ENCODE data around the gene TEX55. TPM values are rescaled to one million over a fixed set of nuclear protein-coding genes. Genes with fewer than 3 reads are reported as not detected.
A peak's percentile ranks its signal among the peaks of the same experiment; 100 is the strongest.

TEX55 gene
- total and polyA plus RNA-seq, 9 of the 15 experiments (the other 6 are each of a cell fraction or from before 2014, with no cell fraction given), result not detected

DNA sequence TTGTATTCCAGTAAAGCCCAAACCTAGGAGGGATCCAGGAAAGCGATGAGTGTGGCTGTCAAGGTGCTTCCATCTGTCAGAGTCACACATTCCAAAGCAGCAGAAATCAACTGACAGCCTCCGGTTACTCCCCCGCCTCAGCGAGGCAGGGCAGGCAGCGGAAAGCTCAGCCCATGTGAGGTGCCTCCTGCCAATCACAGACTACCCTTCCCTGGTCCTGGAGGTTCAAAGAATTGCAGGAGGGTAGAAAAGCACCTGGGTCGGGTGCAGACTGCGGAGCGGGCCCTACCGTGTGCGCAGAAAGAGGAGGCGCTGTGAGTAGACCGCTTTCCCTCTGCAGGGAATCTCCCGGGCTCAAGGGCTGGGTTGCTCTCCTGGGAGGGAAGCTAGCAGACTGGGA is 27.4 kb downstream of the TEX55 start, which contains the start of gene UPK1B (continued):
- TF ChIP-seq, protein P1, sequence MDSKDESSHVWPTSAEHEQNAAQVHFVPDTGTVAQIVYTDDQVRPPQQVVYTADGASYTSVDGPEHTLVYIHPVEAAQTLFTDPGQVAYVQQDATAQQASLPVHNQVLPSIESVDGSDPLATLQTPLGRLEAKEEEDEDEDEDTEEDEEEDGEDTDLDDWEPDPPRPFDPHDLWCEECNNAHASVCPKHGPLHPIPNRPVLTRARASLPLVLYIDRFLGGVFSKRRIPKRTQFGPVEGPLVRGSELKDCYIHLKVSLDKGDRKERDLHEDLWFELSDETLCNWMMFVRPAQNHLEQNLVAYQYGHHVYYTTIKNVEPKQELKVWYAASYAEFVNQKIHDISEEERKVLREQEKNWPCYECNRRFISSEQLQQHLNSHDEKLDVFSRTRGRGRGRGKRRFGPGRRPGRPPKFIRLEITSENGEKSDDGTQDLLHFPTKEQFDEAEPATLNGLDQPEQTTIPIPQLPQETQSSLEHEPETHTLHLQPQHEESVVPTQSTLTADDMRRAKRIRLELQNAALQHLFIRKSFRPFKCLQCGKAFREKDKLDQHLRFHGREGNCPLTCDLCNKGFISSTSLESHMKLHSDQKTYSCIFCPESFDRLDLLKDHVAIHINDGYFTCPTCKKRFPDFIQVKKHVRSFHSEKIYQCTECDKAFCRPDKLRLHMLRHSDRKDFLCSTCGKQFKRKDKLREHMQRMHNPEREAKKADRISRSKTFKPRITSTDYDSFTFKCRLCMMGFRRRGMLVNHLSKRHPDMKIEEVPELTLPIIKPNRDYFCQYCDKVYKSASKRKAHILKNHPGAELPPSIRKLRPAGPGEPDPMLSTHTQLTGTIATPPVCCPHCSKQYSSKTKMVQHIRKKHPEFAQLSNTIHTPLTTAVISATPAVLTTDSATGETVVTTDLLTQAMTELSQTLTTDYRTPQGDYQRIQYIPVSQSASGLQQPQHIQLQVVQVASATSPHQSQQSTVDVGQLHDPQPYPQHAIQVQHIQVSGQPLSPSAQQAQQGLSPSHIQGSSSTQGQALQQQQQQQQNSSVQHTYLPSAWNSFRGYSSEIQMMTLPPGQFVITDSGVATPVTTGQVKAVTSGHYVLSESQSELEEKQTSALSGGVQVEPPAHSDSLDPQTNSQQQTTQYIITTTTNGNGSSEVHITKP (IDR thresholded peaks at IDR 0.05; ENCODE audit: partially characterized antibody), result peak; percentile 43
- TF ChIP-seq ETV1 (tag; conservative IDR thresholded peaks at IDR 0.05; ENCODE audit: low read depth), result peak; percentile 69

DNA sequence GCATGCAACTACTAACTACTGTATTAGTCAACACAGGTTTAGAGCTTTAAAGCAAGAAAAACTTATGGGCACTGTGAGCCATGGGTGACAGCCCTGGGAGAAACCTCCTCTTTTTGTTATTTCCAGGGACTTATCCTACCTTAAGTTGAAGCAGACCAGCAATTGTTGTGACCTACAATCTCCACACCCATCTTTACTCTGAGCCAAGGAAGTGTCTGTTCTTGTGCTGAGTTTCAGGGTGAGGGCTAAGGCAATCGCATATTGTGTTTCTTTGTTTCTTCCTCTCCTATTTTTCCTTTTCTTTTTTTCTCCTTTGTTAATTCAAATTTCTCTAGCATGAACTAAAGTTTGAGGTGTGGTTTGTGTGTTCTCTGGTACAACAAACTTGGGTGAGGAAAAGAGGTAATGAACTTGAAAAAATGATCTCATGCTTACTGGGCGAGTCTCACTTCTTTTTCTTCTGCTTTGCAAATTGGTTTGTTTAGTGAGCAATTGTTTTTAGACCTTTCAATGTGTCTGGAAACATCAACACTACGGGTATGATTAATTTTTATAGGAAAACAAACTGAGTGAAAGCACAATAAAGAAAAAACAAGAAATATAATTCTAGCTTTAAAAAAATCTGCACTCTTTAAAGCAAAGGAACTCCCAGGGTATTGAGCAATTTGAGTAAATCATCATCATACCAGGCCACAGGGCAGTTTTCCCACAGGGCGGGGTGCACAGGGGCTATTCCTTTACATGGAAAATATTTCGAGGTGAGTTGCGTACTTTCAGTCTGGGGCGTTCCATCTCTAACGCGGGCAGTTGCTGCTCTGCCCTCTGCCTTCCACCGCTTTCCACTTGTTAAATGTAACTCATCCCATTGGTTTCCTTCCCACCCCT is 30.1 kb downstream of the TEX55 start:
- ChIA-PET CTCF (ENCODE audit: low intra/inter-chr PET ratio) (no interaction called here), POLR2A (no interaction called here)
- FAIRE-seq (no peak), ATAC-seq (no peak), DNase-seq (ENCODE audit: extremely low read depth in 1 of 4, low spot score in 3 of 4) (no peak)
- Histone ChIP-seq H3K27ac (ENCODE audit: extremely low read depth, low read depth, low read length) (no peak overlapping the region), H3K79me2 (ENCODE audit: control insufficient read depth, insufficient read depth, low read length) (no peaks in the 10 kb centered on the region), H3K4me2 (ENCODE audit: insufficient read depth, low read length) (no peak overlapping the region), H3K9ac (ENCODE audit: insufficient read depth in 1 of 2, low read depth in 2 of 2, low read length in 2 of 2) (no peak overlapping the region), H3K9me3 (replicated peaks; ENCODE audit: control insufficient read depth, insufficient read depth, low read depth, low read length) (no peaks in the 10 kb centered on the region), H2AFZ (ENCODE audit: low read depth, low read length) (no peak overlapping the region), H3K36me3 (ENCODE audit: control insufficient read depth, insufficient read depth, low read length) (no peaks in the 10 kb centered on the region), H4K20me1 (replicated peaks; ENCODE audit: control insufficient read depth, insufficient read depth, low read length) (no peaks in the 10 kb centered on the region), H3K4me3 (no peak overlapping the region), H3K4me1 (replicated peaks in 1 of 2; ENCODE audit: control insufficient read depth in 2 of 2, insufficient read depth in 2 of 2, low read length in 2 of 2) (no peaks in the 10 kb centered on the region; a peak in 1 of 5 replicates), H3K9me1 (ENCODE audit: control insufficient read depth, insufficient read depth, low read length) (no peaks in the 10 kb centered on the region), H3K27me3 (ENCODE audit: control insufficient read depth in 2 of 2, insufficient read depth in 2 of 2, low read length in 2 of 2) (no peaks in the 10 kb centered on the region; a peak in 1 of 5 replicates)
- TF ChIP-seq, protein P2, sequence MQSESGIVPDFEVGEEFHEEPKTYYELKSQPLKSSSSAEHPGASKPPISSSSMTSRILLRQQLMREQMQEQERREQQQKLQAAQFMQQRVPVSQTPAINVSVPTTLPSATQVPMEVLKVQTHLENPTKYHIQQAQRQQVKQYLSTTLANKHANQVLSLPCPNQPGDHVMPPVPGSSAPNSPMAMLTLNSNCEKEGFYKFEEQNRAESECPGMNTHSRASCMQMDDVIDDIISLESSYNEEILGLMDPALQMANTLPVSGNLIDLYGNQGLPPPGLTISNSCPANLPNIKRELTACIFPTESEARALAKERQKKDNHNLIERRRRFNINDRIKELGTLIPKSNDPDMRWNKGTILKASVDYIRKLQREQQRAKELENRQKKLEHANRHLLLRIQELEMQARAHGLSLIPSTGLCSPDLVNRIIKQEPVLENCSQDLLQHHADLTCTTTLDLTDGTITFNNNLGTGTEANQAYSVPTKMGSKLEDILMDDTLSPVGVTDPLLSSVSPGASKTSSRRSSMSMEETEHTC (IDR thresholded peaks at IDR 0.05), result no peak
- TF ChIP-seq ZNF174 (CRISPR knock-in tag; IDR thresholded peaks at IDR 0.05), result no peak
- TF ChIP-seq, protein P3, sequence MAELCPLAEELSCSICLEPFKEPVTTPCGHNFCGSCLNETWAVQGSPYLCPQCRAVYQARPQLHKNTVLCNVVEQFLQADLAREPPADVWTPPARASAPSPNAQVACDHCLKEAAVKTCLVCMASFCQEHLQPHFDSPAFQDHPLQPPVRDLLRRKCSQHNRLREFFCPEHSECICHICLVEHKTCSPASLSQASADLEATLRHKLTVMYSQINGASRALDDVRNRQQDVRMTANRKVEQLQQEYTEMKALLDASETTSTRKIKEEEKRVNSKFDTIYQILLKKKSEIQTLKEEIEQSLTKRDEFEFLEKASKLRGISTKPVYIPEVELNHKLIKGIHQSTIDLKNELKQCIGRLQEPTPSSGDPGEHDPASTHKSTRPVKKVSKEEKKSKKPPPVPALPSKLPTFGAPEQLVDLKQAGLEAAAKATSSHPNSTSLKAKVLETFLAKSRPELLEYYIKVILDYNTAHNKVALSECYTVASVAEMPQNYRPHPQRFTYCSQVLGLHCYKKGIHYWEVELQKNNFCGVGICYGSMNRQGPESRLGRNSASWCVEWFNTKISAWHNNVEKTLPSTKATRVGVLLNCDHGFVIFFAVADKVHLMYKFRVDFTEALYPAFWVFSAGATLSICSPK (IDR thresholded peaks at IDR 0.05; ENCODE audit: borderline replicate concordance), result no peak
- TF ChIP-seq, protein P4, sequence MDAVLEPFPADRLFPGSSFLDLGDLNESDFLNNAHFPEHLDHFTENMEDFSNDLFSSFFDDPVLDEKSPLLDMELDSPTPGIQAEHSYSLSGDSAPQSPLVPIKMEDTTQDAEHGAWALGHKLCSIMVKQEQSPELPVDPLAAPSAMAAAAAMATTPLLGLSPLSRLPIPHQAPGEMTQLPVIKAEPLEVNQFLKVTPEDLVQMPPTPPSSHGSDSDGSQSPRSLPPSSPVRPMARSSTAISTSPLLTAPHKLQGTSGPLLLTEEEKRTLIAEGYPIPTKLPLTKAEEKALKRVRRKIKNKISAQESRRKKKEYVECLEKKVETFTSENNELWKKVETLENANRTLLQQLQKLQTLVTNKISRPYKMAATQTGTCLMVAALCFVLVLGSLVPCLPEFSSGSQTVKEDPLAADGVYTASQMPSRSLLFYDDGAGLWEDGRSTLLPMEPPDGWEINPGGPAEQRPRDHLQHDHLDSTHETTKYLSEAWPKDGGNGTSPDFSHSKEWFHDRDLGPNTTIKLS (IDR thresholded peaks at IDR 0.05; ENCODE audit: borderline replicate concordance, low read depth), result no peak
- intact Hi-C loops (cut with micrococcal nuclease), result no loop called here
- in situ Hi-C loops (cut with MboI), result no loop called here
- BruUV-seq (replicated peaks), result no TSS peak
- WGBS (ENCODE audit: insufficient coverage, low coverage, missing lambda C conversion rate), result 5% methylated on average over 7 of the region's 10 CpGs
